B cell (primary cell): Measurements from ENCODE around the gene XYLT2. TPM values are rescaled to one million over a fixed set of nuclear protein-coding genes. Genes with fewer than 3 reads are reported as not detected.
A peak's percentile ranks its signal among the peaks of the same experiment; 100 is the strongest.

Source experiments
- ATAC-seq: fragments of 200-7000 bp; cut with Tn5 transposase; one replicate; pipeline ENCODE4 v1.10.0; 2021; ENCODE audit warnings: low read depth, mild to moderate bottlenecking, moderate number of reproducible peaks, moderate library complexity
- CTCF ChIA-PET: fragments of 350-600 bp; sonication (Branson Sonifier 250); formaldehyde crosslinking; loops from one replicate; lab custom pipeline; 2021; ENCODE audit warnings: antibody characterized with exemption, inconsistent platforms; lab: Charles Lee
- POLR2A ChIA-PET: fragments of 350-600 bp; sonication (Branson Sonifier 250); formaldehyde crosslinking; loops from one replicate; lab custom pipeline; 2021; ENCODE audit warnings: antibody characterized with exemption; lab: Charles Lee
- DNase-seq: peaks from one replicate; pipeline ENCODE4 v3.0.0; 2013
- H2AFZ ChIP-seq: 2 replicates; pipeline ENCODE4 v1.6.1; 2012; ENCODE audit warnings: mild to moderate bottlenecking, low read depth, low read length; ENCODE audit not compliant: insufficient read depth, poor library complexity, severe bottlenecking
- H3K27ac ChIP-seq, 2 donors: 1 replicate in 1 of 2; 2 replicates in 1 of 2; pipeline ENCODE4 v1.5.1; 2012 to 2013; ENCODE audit warnings: low read length in 2 of 2, mild to moderate bottlenecking in 2 of 2, moderate library complexity in 1 of 2
- H3K27me3 ChIP-seq, 4 experiments: fragments of 200-600 bp in 1 of 4; sonication (generic) in 1 of 4; replicated peaks in 1 of 4; 1 replicate in 2 of 4; 2 replicates in 2 of 4; pipeline versions ENCODE4 v1.6.1 to v1.7.0; 2013 to 2016; ENCODE audit warnings: low read length in 3 of 4, mild to moderate bottlenecking in 2 of 4, mixed read lengths in 1 of 4, moderate library complexity in 1 of 4; ENCODE audit not compliant: insufficient read depth in 4 of 4, control insufficient read depth in 3 of 4; ENCODE audit errors: control extremely low read depth in 1 of 4
- H3K36me3 ChIP-seq, 2 experiments: replicated peaks in 1 of 2; 1 replicate in 1 of 2; 2 replicates in 1 of 2; pipeline versions ENCODE4 v1.6.1 to v1.7.1; 2013; ENCODE audit warnings: low read length in 1 of 2; ENCODE audit not compliant: insufficient read depth in 2 of 2, control insufficient read depth in 1 of 2; ENCODE audit errors: control extremely low read depth in 1 of 2, extremely low read depth in 1 of 2
- H3K4me1 ChIP-seq, 2 donors: fragments of 200-600 bp in 1 of 2; sonication (generic) in 1 of 2; 1 replicate in 1 of 2; 2 replicates in 1 of 2; pipeline versions ENCODE4 v1.5.1 to v1.6.1; 2013 to 2017; ENCODE audit warnings: low read length in 2 of 2; ENCODE audit not compliant: control insufficient read depth in 2 of 2, insufficient read depth in 2 of 2
- H3K4me2 ChIP-seq: replicated peaks from 2 replicates; pipeline ENCODE3; 2012; ENCODE audit warnings: mild to moderate bottlenecking, low read depth, low read length; ENCODE audit not compliant: poor library complexity, severe bottlenecking
- H3K4me3 ChIP-seq, 5 experiments: fragments of 200-600 bp in 1 of 5; sonication (generic) in 1 of 5; 1 replicate in 3 of 5; 2 replicates in 2 of 5; pipeline versions ENCODE4 v1.5.1 to v1.7.0; 2011 to 2016; ENCODE audit warnings: low read length in 4 of 5, mild to moderate bottlenecking in 4 of 5, low read depth in 2 of 5, control low read depth in 1 of 5, moderate library complexity in 1 of 5; ENCODE audit not compliant: insufficient read depth in 1 of 5; ENCODE audit errors: control extremely low read depth in 1 of 5, extremely low read depth in 1 of 5
- H3K79me2 ChIP-seq: fragments of 200-600 bp; sonication (generic); one replicate; pipeline ENCODE4 v1.6.0; 2016; ENCODE audit warnings: low read length; ENCODE audit not compliant: control insufficient read depth, insufficient read depth
- H3K9ac ChIP-seq: fragments of 200-600 bp; sonication (generic); 2 replicates; pipeline ENCODE4 v1.6.1; 2017; ENCODE audit warnings: mild to moderate bottlenecking, low read length, moderate library complexity
- H3K9me3 ChIP-seq, 3 donors: one replicate each; pipeline versions ENCODE4 v1.6.1 to v1.7.1; 2013; ENCODE audit warnings: low read length in 2 of 3; ENCODE audit not compliant: control insufficient read depth in 2 of 3, insufficient read depth in 1 of 3; ENCODE audit errors: control extremely low read depth in 1 of 3
- H4K20me1 ChIP-seq: 2 replicates; pipeline ENCODE4 v1.6.0; 2012; ENCODE audit warnings: mild to moderate bottlenecking, low read length; ENCODE audit not compliant: insufficient read depth, control insufficient read depth, poor library complexity, severe bottlenecking
- H3K27ac Mint-ChIP-seq: one replicate; pipeline ENCODE4 v1.8.0; 2021; ENCODE audit warnings: mixed read lengths
- H3K27me3 Mint-ChIP-seq: one replicate; pipeline ENCODE4 v1.8.0; 2021; ENCODE audit warnings: mixed read lengths
- H3K4me1 Mint-ChIP-seq: one replicate; pipeline ENCODE4 v1.8.0; 2021; ENCODE audit warnings: mixed read lengths
- H3K4me3 Mint-ChIP-seq: one replicate; pipeline ENCODE4 v1.8.0; 2021; ENCODE audit warnings: mixed read lengths
- H3K9me3 Mint-ChIP-seq: one replicate; pipeline ENCODE4 v1.8.0; 2022; ENCODE audit warnings: mixed read lengths; ENCODE audit not compliant: insufficient read depth
- CTCF ChIP-seq: fragments of 200-600 bp; IDR thresholded peaks from one replicate; pipeline ENCODE4 v1.8.0; 2022; ENCODE audit warnings: antibody characterized with exemption, mild to moderate bottlenecking
- EZH2 ChIP-seq: IDR thresholded peaks from 2 replicates; pipeline ENCODE4 v1.6.1; 2012; ENCODE audit warnings: borderline replicate concordance, low read depth, mild to moderate bottlenecking, moderate library complexity, low read length; ENCODE audit not compliant: insufficient read depth, poor library complexity, severe bottlenecking
- WGBS: methylation state at CpG from one replicate; pipeline ENCODE4 v1.1.5; 2013; ENCODE audit warnings: missing lambda C conversion rate; ENCODE audit not compliant: insufficient coverage; 5-methylcytosine and 5-hydroxymethylcytosine counted together
- intact Hi-C: fragments of 100-400 bp; cut with micrococcal nuclease; formaldehyde crosslinking; loops from one replicate; pipeline ENCODE4 v1.10.0; 2022
- polyA plus RNA-seq: library from polyadenylated mRNA; depleted of rRNA; stranded (reverse); fragments of >200 nt; gene quantifications from 2 replicates; pipeline ENCODE4 v1.2.3, GENCODE V29; 2012
- total RNA-seq, 2 donors: library from RNA; stranded (reverse); fragments of 120-200 nt in 1 of 2; gene quantifications; 1 replicate in 1 of 2; 2 replicates in 1 of 2; pipeline versions ENCODE4 v1.2.3 to v1.2.4, GENCODE V29; 2013 to 2022

The XYLT2 gene
- total and polyA plus RNA-seq, 2 donors (not counting 1 experiment from before 2014, with no cell fraction given), result 21.5 to 29.9 TPM

- Histone ChIP-seq H3K4me3 (peak overlapping the region in 1 of 5 experiments; percentile 81), H3K9me3 (no peaks in the 10 kb centered on the region), H3K36me3 (peaks cover 0 to 22% of the 10 kb centered on the region in 2 experiments), H3K79me2 (peaks cover 31% of the 10 kb centered on the region), H3K4me1 (peaks cover 14 to 19% of the 10 kb centered on the region in 2 donors), H3K27me3 (no peaks in the 10 kb centered on the region), H3K4me2 (peak overlapping the region; percentile 86), H3K27ac (no peak overlapping the region), H3K9ac (no peak overlapping the region), H2AFZ (peak overlapping the region; percentile 91), H4K20me1 (peaks cover 11% of the 10 kb centered on the region)
- Mint-ChIP-seq H3K9me3 (no peaks in the 10 kb centered on the region), H3K4me3 (peak overlapping the region; percentile 100), H3K4me1 (peaks cover 23% of the 10 kb centered on the region), H3K27ac (no peak overlapping the region), H3K27me3 (no peaks in the 10 kb centered on the region)
- intact Hi-C loops, result loop anchor here (1.0 to 10.0 kb wide), 5 partner anchors 24 to 279 kb away; partner anchors contain the start of genes ACSF2, LRRC59, PDK2 and RSAD1
- DNase-seq, result no peak
- TF ChIP-seq EZH2, result no peak
- TF ChIP-seq CTCF, result no peak
- no CpG with 5 or more reads among the region's 2 CpGs for WGBS
- ChIA-PET CTCF (interaction anchor here (1.2 to 4.3 kb wide), 3 partner anchors 12 to 24 kb away, joined by 3 to 27 read pairs (median 16); partner anchors contain the start of gene LRRC59), POLR2A (interaction anchor here (0.6 to 2.1 kb wide), 2 partner anchors 24 to 683 kb away, joined by 3 to 6 read pairs; partner anchors contain the start of gene LRRC59)
- no peak for ATAC-seq
These were observed 27.8 kb downstream of the XYLT2 start for GRCh38 chr17:50373705-50374104.

- ChIA-PET CTCF (no interaction called here), POLR2A (no interaction called here)
- Mint-ChIP-seq H3K4me3 (no peak overlapping the region), H3K27ac (no peak overlapping the region), H3K4me1 (peaks cover 21% of the 10 kb centered on the region), H3K9me3 (no peaks in the 10 kb centered on the region), H3K27me3 (no peaks in the 10 kb centered on the region)
- no peak overlapping the region for H2AFZ ChIP-seq
- 100% methylated on average over 1 of the region's 5 CpGs for WGBS
- no peak for DNase-seq
- H3K4me3 ChIP-seq, result no peak overlapping the region
- peaks cover 10% of the 10 kb centered on the region for H4K20me1 ChIP-seq
- no peak overlapping the region for H3K9ac ChIP-seq
- H3K36me3 ChIP-seq, result peaks cover 2 to 4% of the 10 kb centered on the region in 2 experiments
- H3K27ac ChIP-seq, result no peak overlapping the region
- no peaks in the 10 kb centered on the region for H3K27me3 ChIP-seq
- no peak for ATAC-seq
- TF ChIP-seq CTCF, result no peak
- no peak for TF ChIP-seq EZH2
- H3K4me2 ChIP-seq, result no peak overlapping the region
- H3K4me1 ChIP-seq, result peaks cover 14 to 19% of the 10 kb centered on the region in 2 donors
- intact Hi-C loops, result loop anchor here (10.0 kb wide), 2 partner anchors 49 to 281 kb away; partner anchors contain the start of genes ACSF2 and PDK2
- peaks cover 21% of the 10 kb centered on the region for H3K79me2 ChIP-seq
- no peaks in the 10 kb centered on the region for H3K9me3 ChIP-seq
These were observed 30.1 kb downstream of the XYLT2 start for GRCh38 chr17:50375858-50376538.
